Occipital lobe (tissue), 2 donors: Measurements from ENCODE around the gene DEXI. TPM values are rescaled to one million over a fixed set of nuclear protein-coding genes. Genes with fewer than 3 reads are reported as not detected.
"Not testable (repeated sequence)": the region's sequence is repeated elsewhere in the genome, so short reads cannot be mapped to it uniquely, and the experiment has no call there.

ENCODE experiments used
- DNase-seq: peaks from one replicate; lab custom pipeline; 2025; lab: John Stamatoyannopoulos, UW
- total RNA-seq: library from RNA; depleted of rRNA; stranded (reverse); fragments of >200 nt; gene quantifications from one replicate; pipeline ENCODE4 v1.2.3, GENCODE V29; 2014

Gene DEXI
- total RNA-seq, 1 donor from 2014 or later: 8.1 TPM

DNA sequence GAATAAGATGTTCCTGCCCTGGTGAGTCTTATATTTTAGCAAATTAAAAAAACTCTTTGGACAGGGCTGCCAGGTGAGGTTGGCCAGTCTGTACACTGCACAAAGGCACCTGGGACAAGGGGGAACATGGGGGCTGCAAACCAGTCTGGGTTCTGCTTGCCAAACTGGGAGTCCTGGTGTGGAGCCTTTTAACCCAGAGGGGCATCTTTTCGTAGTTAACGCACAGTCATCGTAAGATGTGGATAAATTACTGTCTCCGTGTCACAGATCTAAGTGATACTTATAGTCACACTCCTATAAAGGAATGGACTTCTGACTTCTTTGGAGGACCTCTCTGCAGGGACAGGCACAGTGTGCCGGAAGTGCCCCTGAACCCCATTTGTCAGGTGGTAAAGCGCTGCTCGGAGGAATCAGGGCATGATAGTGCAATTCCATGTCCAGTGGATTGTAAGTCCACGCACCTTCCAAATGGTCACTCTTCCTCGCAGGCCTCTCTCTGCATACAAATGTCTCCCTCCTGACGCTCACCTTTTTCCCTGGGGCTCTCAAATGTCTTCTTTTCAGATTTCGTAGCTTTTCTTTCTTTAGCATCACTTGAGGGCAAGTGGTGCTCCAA, 14.7 kb downstream of the DEXI start:
- DNase-seq: no peak

GRCh38 chr16:10926867-10927266, 15.4 kb downstream of the DEXI start:
- DNase-seq: no peak

GRCh38 chr16:10926094-10926493, 16.2 kb downstream of the DEXI start:
- no peak for DNase-seq

DNA sequence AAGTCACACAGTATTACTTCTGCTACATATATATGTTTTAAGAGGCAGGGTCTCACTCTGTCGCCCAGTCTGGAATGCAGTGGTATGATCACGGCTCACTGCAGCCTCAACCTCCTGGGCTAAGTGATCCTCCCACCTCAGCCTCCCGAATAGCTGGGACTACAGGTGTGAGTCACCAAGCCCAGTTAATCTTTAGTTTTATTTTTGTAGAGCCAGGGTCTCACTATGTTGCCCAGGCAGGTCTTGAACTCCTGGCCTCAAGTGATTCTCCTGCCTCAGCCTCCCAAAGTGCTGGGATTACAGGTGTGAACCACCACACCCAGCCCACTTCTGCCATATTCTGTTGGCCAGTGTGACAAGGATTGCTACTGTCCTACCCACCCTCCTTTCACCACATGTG, 17.0 kb downstream of the DEXI start:
- not testable (repeated sequence) for DNase-seq

GRCh38 chr16:10923650-10924214, 18.5 kb downstream of the DEXI start:
- DNase-seq: no peak

DNA sequence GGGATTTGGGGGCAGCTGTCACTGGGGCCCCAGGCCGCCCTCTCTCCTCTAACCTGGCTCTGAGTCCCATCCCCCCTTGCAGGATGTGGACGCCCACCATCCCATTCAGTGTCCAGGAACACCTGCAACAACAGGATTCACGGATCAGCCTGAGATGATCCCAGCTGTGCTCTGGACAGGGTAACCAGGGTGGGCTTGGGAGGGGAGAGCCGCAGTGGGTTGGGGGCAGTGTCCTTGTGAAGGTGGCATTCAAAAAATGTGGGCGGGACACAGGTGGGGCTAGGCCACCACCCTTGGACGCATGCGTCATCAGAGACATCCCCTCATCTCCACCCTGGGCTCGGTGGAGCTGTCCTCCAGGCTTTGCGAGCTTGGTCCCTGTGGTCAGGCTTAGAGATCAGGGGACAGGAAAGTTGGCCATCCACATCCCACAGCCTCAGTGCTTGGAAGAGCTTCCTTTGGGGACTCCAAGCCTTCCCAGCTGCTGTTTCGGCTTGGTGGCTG, 19.1 kb downstream of the DEXI start:
- DNase-seq: no peak

GRCh38 chr16:10922328-10923145, 19.7 kb downstream of the DEXI start:
- no peak for DNase-seq

DNA sequence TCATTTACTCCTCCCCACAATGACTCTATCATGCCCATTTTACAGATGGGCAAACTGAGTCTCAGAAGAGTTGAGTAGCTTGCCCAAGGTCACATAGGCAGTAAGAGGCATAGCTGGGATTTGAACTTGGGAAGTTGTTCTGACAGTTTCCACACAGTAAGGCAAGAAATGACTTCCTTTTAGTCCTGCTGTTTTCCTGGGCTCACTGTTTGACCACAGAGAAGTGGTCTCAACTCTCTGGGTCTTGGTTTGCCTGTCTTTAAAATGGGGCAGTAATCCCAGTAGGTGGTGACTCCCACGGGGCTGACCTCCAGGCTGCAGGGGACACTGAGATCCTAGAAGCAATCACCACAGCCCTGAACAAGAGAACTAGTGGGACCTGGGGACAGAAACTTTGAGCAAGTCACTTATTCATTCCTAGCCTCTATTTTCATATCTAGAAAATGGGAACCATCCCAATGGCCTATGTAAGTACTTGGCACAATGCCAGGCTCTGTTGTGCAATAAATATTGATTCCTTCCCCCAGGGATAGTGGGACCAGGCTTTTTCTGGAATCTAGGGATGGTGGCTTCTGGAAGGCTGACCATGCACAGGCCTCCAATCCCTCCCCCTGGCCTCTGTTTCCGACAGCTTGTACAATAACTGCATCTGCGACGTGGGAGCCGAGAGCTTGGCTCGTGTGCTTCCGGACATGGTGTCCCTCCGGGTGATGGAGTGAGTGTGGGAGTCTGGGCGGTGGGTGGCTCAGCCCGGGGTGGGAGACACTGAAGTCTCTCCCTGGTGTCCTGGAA, 20.5 kb downstream of the DEXI start:
- no peak for DNase-seq

GRCh38 chr16:10920726-10921427, 21.4 kb downstream of the DEXI start:
- DNase-seq: no peak

DNA sequence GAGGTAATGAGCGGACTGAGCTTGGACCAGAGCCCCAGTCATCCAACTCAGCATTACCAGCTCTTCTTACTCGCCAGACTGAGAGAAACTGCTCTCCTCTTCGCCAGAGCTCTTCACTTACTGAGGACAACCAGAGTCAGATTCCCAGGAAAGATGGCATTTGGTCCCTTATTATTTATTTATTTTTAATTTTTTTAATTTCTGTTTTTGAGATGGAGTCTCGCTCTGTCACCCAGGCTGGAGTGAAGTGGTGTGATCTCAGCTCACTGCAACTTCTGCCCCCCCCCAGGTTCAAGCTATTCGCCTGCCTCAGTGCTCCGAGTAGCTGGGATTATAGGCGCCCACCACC, 23.3 kb downstream of the DEXI start:
- DNase-seq: no peak

DNA sequence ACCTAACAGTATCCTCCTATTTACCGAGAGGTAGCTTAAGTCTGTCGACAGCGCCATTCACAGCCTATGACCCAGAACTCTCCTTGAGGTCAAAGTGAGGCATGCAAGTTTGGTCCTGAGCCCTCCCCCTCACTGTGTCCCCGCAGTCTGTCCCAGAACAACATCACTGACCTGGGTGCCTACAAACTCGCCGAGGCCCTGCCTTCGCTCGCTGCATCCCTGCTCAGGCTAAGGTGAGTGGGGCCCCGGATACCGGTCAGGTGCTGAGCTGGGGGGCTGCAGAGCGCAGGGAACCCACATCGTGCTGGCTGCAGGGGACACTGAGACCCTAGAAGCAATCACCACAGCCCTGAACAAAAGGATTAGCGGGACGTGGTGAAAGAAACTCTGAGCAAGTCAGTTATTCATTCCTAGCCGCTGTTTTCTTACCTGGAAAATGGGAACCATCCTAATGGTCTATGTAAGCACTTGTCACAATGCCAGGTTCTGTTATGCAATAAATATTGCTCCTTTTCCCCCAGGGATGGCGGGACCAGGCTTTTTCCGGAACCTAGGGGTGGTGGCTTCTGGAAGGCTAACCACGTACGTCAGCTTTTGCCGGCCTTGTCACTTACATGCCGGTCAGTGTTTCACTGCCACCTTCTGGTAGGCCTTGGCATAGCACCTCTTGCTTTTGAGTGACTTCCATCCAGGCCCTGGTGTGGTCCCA, 23.8 kb downstream of the DEXI start:
- DNase-seq: peak; percentile 73

DNA sequence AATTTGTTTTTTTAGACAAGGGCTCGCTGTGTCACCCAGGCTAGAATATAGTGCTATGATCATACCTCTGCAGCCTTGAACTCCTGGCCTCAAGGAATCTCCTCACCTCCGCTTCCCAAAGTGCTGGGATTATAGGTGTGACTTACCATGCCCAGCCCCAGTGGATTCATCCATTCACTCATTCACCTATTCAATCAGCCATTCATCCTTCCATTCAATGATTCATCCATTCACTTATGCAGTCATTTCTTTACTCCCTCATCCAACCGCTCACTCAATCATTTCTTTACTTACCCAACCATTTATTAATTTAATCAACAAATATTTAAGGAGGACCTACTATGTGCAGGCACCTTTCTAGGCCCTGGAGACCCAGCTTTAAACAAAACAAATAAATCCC, 25.7 kb downstream of the DEXI start:
- DNase-seq: no peak

GRCh38 chr16:10911267-10911666, 31.0 kb downstream of the DEXI start:
- DNase-seq: no peak

DNA sequence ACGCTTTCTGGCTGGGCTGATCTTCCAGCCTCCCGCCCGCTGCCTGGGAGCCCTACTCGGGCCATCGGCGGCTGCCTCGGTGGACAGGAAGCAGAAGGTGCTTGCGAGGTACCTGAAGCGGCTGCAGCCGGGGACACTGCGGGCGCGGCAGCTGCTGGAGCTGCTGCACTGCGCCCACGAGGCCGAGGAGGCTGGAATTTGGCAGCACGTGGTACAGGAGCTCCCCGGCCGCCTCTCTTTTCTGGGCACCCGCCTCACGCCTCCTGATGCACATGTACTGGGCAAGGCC, 34.6 kb downstream of the DEXI start:
- DNase-seq: no peak

GRCh38 chr16:10906914-10907756, 35.1 kb downstream of the DEXI start:
- DNase-seq: no peak

DNA sequence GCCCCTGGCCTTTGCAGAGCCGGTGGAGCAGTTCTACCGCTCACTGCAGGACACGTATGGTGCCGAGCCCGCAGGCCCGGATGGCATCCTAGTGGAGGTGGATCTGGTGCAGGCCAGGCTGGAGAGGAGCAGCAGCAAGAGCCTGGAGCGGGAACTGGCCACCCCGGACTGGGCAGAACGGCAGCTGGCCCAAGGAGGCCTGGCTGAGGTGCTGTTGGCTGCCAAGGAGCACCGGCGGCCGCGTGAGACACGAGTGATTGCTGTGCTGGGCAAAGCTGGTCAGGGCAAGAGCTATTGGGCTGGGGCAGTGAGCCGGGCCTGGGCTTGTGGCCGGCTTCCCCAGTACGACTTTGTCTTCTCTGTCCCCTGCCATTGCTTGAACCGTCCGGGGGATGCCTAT, 35.8 kb downstream of the DEXI start:
- DNase-seq: no peak

DNA sequence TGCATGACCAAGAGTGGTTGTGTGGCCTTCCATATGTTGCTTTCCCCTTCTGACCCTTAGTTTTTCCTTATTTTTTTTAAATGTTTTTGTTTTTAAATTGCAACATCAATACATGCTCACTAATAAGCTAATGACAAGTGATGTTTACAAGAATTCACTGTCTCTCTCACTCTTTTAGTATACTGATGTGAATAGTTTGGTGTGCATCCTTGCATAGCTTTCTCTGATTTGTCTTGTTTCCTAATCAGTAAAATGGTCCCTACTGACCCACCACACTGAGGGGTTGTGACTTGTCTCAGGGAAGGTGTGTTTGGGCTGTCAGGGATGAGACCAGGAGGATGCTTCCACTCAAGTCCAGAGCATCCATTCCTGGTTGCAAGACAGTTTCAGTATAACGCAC, 39.3 kb downstream of the DEXI start:
- DNase-seq: no peak

DNA sequence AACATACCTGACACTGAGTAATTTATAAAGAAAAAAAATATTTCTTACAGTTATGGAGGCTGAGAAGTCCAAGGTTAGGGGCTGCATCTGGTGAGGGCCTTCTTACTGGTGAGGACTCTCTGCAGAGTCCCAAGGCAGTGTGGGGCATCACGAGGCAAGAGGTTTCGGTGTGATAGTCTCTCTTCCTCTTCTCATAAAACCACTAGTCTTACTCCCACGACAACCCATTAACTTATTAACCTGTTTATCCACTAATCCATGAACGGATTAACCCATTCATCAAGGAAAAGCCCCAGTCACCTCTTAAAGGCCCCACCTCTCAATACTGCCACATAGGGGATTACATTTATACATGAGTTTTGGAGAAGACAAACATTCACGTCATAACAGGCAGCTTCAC, 45.1 kb downstream of the DEXI start:
- DNase-seq: no peak

- no peak for DNase-seq
Measured at GRCh38 chr16:10896723-10897122, 45.5 kb downstream of the DEXI start.

GRCh38 chr16:10896165-10896564, 46.1 kb downstream of the DEXI start:
- no peak for DNase-seq
